ENCODE data around the gene ZNG1B.
"Not testable (repeated sequence)": the region's sequence is repeated elsewhere in the genome, so short reads cannot be mapped to it uniquely, and the experiment has no call there.

ZNG1B gene

DNA sequence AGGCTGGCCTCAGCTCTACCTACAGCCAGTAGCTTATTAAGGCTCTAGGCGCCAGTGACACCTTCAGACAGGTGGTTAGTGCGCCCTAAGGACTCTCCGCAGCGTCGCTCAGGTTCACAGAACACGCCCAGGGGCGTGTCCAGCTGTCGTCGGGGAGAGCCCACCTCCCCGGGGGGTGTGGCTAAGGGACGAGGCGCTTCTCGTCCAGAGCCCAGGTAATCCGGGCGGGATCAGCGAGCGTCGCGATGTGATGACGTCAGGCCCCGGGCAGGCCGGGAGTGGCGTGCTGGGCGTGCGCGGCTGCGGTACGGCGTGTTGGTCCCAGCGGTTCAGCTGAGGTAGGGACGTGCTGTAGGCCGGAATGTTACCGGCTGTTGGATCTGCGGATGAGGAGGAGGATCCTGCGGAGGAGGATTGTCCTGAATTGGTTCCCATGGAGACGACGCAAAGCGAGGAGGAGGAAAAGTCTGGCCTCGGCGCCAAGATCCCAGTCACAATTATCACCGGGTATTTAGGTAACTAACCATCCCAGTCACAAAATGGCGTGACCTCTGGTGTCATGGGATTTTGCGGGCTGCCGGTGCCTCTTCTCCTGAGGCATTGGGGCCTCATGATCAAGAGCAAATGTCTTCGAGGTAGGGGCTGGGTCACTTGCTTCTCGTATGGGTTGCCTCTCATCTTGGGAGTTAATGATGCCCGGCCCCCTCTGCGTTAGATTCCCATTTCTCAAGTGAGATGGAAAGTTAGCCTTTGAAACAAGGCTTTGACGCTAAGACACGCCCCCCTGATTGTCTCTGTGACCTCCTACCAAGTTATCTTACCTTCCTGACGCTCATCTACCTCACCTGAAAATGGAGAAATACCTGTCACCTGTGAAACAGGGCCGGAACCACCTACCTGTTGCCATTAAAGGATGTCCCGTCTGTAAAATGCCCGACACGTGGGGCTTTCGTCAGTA, at the start of gene ZNG1B:
ZNG1B (plus strand) TSS at position 184 of the 958 bp plus-strand sequence; CDS start at position 362, 178 bp downstream.
- DNase-seq: not testable (repeated sequence)

DNA sequence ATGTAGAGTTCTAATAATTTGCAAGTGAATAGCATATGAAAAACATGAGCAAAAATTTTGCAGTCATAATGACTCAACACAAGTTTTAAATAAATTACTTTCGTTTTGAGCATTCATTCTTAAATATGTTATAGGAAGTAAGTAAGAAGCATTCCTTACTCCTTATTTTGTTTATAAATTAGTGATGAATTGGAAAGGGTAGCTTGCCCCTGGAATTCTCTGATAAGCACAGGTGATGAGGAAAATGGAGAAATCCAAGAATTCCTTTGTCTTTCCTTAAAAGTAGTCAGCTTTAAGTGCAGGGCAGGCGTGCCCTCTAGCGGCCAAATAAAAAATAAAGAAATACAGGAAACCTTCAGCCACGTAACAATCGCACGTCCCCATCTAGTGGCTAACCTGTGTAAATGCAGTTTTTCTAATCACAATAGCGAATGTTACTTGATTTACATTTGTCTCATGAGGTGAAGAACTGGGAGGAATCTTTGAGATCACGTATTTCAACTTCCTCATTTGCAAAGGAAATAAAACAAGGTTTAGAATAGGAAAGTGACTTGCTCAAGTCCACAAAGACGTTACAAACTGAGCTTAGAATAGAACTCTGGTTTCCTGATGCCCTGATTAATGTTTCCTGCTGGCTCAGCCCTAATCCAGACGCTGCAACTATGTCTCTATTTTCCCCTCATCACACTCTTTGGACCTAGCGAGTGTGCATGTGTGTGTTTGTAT, 47.2 kb upstream of the ZNG1B start:
- DNase-seq: no peak

DNA sequence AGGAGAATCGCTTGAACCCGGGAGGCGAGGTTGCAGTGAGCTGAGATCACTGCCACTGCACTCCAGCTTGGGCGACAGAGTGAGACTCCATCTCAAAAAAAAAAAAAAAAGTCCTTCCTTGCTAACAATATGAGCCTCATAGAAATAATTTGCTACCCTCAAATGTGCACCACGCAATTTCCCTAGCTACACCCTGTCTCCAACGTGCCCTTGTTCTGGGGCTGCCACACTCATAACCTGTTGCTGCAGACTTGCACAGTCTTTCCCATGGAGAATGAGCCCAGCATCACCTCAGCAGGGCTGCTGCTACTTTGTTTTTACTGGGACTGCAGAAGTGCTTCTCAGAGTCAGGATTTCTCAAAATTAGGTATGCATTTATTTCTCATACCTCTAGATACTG, 46.4 kb upstream of the ZNG1B start:
- DNase-seq: no peak

DNA sequence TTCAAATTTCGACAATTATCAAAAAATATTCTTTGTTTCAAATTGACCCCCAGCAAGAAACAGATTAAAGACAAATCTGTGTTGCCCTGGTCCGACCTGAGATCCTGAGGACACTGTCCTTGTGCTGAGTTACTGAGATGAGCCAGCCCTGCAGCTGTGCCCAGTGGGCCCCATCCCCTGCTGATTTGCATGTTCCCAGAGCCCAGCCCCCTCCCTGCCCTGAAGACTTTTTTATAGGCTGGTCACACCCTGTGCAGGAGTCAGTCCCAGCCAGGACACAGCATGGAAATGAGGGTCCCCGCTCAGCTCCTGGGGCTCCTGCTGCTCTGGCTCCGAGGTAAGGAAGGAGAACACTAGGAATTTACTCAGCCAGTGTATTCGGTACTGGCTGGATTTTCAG, 31.4 kb upstream of the ZNG1B start:
- no peak for DNase-seq

DNA sequence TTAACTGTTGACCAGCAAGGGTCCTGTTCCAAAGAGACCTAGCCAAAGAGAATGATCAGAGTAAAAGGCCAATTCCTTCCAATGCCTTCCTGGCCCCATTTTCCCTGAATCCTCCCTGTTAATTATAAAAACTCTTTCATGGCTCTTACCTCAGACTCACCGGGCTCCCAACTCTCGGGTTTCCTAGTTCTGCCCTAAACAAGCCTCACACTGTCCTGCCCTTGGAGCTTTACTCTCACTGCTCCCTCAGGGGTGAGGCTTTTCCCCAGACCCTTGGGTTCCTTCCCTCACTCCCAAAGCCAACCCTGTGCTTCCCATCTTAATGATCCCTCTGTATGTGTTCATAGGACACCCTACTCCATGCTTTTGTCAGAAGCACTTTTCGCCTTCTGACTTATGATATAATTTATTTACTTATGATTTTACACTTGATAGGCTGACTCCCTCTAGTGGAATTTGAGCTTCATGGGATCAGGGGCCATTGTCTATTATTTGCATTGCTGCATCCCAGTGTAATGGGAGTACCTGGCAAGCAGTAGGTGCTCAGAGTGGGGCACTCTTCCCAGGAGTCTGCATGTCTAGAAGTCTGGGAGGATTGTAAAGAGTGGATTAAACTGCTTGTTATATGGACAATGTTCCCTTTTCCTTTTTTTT, 29.9 kb upstream of the ZNG1B start:
- DNase-seq: no peak

DNA sequence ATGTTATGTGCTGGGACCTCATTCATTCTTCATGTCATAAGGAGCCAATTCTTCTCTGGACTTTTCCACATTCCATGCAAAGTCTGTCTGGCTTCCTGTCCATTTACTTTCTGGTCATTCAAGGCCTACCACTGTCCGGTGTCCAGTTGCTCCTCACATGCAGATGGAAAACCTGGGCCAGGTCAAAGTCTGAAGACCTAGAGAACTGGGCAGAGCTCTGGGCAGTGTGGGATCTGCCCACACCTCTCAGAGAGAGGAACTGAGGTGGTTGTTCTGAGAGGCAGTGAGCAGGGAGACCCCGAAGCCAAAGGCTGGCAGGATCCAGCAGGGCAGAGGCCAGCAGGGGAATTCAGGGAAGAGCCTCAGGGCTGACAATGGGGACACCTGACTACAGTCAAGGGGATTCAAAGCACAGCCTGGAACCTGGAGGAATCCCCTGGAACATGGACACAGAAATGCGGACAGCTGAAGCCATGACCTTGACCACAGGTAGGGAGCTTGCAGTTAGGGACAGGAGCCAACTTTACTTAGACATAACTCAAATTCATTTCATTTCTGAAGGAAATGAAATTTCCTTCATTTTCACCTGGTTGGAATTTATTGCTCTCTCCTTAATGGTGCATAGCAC, 25.7 kb upstream of the ZNG1B start:
- not testable (repeated sequence) for DNase-seq

DNA sequence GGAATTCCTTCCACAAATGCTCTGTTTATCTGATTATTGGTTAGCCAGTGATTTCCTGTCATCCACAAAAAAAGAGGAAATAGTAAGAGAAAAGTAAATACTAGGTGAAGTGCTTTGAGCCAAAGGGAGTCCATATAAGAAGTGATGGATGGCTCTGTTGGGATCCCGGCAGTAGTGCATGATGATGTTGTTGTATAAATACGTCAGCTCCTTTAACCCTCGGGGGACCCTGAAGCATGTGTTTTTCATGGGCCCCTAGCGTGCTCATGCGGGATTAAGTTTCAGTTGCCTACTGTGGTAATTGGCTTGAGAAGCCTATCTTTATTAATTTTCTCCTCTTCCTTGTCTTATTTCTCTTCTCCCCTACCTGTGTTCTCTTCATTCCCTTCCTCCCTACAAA, 24.7 kb upstream of the ZNG1B start:
- DNase-seq: not testable (repeated sequence)

DNA sequence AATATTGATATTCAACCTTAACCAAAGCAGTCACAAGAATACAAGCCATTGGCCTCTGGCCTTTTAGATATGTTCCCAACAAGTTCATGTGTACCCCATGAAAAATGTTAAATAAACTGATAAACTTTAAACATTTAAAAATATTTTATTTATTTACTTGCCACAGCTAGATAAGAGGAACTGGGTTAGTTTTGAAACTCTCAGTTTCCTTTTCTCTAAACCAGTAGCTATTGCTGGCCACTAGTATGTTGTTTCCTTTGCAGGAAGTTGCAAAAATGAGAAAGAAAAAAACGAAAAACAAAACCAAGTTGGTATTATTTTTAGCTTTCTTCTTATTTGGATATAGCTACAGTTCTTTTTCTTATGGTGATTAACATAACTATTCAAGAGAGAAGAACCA, 5.7 kb upstream of the ZNG1B start:
- not testable (repeated sequence) for DNase-seq

DNA sequence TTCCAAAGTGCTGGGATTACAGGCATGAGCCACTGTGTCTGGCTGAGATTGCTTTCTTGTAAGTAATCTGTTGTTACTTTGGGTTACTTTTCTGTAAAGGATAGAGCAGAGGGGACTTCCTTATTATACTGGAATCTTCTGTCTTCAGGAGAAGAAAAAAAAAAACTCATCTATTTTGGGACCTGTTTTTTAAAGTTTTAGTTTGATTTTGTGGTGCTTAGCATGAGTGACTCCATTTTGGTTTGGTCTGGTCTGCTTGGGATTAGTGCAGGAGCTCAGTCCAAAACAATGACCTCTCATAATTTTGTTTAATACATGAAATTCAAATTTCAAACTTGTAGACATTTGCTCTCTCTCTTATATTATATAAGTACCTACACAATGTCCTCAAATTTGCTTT, 4.0 kb upstream of the ZNG1B start:
- not testable (repeated sequence) for DNase-seq

DNA sequence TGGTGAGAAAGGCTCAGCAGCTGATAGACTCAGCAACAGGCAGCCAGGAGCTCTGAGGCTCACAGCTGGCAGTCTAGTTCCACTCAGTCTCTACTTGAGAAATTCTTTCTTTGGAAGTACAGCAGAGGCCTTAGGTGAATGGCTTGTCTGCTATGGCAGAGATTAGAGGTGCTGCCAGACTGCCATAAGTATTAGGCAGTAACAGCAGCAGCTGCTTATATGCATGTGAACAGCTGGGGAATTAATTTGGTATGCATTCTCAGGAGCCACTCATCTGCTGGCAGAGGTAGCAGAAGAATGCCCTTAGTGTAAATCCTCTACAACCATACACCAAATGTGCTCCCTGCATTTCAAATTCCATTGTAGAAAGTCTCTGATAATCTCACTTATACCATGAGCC, 28.3 kb downstream of the ZNG1B start:
- DNase-seq: not testable (repeated sequence)

DNA sequence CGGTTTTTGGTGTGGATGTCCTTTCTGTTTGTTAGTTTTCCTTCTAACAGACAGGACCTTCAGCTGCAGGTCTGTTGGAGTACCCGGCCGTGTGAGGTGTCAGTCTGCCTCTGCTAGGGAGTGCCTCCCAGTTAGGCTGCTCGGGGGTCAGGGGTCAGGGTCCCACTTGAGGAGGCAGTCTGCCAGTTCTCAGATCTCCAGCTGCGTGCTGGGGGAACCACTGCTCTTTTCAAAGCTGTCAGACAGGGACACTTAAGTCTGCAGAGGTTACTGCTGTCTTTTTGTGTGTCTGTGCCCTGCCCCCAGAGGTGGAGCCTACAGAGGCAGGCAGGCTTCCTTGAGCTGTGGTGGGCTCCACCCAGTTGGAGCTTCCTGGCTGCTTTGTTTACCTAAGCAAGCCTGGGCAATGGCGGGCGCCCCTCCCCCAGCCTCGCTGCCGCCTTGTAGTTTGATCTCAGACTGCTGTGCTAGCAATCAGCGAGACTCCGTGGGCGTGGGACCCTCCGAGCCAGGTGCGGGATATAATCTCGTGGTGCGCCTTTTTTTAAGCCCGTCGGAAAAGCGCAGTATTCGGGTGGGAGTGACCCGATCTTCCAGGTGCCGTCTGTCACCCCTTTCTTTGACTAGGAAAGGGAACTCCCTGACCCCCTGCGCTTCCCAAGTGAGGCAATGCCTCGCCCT, 39.3 kb downstream of the ZNG1B start:
- DNase-seq: not testable (repeated sequence)

DNA sequence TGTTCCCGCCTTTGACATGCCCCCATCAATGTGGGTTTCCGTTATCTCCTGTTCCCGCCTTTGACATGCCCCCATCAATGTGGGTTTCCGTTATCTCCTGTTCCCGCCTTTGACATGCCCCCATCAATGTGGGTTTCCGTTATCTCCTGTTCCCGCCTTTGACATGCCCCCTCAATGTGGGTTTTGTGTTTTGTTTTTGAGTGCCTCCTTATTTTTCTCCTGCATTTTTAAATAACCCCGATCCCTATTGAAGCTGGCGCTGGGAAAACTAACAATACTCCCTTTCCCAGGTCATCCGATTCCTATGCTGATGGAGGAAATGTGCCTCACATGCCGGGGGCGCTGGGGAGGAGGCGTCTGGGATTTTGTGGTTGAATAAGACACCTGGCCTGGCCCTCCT, 59.0 kb downstream of the ZNG1B start:
- not testable (repeated sequence) for DNase-seq

DNA sequence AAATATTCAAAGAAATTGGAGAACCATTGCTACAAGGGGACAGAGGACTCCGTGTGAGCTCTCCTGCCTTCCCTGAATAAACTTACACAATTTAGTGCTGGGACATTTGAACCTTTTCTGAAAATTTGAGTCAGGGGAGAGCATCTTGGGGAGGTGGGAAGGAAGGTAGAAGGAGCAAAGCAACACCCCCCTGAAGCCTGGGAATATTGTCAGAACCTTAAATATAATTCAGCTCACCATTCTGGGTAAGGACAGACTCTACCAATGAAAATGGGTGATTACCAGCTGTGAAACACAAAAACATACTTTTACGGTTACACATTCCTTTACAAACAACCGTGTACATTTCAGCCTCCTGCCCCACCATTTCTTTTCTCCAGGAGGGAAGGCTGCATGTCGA, 60.9 kb downstream of the ZNG1B start, which contains the start of gene FOXD4L1:
FOXD4L1 (plus strand) TSS at position 301 of the 400 bp plus-strand sequence. CDS start 592 bp downstream, outside the sequence.
- not testable (repeated sequence) for DNase-seq

DNA sequence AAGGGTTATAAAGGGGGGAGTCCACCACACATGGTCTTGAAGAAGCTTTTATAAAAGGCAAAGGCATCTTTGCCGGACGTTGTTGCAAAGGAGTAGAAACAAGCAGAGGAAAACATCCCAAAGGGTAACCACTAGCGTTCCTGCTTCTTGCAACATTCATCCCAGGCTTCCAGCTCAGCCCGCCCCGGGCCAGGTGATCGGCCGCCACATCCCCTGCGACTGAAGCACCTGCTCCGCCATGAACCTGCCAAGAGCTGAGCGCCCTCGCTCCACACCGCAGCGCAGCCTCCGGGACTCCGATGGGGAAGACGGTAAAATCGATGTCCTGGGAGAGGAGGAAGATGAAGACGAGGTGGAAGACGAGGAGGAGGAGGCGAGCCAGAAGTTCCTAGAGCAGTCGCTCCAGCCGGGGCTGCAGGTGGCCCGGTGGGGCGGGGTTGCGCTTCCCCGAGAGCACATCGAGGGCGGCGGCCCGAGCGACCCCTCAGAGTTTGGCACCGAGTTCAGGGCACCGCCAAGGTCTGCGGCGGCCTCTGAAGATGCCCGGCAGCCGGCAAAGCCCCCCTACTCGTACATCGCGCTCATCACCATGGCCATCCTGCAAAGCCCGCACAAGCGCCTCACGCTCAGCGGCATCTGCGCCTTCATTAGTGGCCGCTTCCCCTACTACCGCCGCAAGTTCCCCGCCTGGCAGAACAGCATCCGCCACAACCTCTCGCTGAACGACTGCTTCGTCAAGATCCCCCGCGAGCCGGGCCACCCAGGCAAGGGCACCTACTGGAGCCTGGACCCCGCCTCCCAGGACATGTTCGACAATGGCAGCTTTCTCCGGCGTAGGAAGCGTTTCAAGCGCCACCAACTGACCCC, 61.8 kb downstream of the ZNG1B start:
- not testable (repeated sequence) for DNase-seq

DNA sequence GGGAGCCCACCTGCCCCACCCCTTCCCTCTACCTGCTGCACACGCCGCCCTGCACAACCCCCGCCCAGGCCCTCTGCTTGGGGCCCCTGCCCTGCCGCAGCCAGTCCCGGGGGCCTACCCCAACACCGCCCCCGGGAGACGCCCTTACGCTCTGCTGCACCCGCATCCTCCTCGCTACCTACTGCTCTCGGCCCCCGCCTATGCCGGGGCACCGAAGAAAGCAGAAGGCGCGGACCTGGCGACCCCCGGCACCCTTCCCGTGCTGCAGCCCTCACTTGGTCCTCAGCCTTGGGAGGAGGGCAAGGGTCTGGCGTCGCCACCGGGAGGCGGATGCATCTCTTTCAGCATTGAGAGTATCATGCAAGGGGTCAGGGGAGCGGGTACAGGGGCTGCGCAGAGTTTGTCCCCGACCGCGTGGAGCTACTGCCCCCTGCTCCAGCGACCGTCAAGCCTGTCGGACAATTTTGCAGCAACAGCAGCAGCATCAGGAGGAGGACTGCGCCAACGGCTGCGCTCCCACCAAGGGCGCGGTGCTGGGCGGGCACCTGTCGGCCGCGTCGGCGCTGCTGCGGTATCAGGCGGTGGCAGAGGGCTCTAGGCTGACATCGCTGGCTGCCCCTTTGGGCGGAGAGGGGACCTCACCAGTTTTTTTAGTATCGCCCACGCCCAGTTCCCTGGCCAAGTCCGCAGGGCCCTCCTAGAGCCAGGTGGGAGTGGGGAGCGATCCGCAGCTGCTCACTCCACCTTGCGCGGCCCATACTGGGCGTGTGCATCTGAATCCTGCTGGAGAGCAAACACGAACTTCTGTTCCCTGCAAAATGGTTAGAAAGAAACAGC, 62.6 kb downstream of the ZNG1B start:
- not testable (repeated sequence) for DNase-seq

DNA sequence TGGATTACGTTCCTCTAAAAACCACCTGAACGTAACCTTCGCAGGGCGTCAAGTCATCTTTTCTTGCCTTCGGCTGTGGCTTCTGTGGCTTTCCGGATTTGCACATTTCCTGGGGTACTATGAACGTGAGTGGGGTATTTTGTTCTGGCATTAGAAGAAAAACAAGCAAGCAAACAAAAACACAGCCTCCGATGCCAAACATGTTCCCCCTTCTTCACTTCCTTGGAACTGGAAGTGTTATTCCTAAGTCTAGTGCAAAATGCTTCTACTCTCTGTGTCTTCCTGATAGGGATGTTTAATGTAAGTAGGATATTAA, 63.2 kb downstream of the ZNG1B start:
- DNase-seq: not testable (repeated sequence)

DNA sequence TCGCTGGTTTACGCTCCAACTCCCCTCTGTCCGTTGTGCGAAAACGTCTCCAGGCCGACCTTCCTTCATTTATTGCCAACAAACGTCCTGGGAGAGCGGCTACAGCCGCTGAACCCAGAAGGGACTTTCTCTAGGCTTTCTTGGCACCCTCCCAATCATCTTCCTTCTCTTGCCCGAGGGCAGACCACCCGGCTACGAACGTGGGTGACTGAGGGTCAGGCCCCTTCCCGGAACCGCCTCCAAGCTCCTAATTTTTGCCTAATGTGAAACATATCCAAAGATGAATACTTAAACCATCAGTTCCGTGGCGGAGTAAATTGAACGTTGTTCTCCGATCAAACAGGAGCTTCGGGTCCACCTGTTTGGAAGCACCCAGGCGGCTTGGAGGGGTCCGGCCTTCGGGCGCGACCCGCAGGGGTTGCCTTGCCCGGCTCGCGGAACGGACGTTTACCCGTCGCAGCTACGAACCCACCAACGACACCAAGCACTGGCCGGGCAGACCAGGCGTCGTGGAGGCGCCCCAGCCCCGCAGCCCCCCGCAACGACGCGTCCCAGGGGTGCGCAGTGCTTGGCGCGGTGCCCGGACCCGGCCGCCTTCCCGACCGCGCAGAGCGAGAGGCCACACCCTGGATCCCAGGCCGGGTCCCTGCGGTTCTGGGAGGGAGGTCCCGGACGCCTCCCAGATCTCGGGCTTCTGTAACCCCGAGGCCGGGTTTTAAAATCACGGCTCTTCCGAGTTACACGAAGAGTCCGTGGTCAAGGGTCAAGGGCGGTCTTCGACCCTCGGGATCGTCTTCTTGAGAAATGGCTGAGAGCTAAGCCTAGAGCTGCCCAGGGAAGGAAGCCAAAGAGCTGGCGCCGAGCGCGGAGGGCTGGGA, 65.0 kb downstream of the ZNG1B start:
- DNase-seq: not testable (repeated sequence)

DNA sequence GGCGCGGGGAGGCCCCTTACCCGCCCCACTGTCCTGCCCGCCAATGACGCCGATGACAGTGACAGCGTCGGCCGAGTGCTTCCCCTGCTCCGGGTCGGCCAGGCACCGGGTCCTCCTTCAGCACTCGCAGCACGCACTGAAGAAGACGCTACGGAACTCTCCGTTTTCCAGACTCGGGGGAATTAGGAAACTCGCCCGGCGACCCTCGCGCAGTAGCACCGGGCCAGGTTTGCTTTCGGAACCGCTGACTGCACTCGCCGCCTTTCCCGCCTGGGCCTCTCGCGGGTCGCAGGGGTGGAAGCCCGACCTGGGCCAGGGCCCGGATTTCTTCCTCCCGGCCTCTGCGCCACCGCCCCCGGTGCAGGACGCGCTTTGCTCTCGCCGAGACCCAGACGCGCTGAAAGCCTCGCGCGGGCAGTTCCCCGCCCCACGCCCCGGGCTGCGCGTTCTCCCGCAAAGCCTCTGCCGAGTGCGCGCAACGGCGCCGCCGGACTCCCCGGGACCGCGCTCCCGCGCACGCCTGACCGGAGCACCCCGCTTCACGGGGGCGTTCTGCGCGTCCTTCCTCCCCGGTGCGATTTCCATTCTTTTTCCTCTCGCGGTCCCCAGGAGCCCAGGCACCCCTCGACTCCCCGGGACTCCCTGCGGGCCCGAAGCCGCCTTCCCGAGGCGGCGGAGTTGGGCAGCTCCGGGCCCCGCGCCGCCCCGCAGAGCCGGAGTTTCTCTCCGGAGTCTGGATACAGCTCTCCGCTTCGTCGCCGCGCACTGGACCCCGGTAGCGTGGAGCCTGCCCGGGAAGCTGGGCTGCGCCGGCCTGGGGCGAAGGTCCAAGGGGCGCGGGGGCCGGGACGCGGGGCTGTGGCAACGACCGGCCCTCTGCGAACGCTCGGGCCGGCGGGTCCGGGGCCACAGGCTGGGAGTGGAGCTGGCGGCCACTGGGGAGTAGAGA, 65.9 kb downstream of the ZNG1B start:
- DNase-seq: not testable (repeated sequence)
